Stimulated activated CD4-positive, alpha-beta T cell treated with anti-CD3 and anti-CD28 coated beads, TNF-alpha, amount 100 ng/mL, for 1 hour (primary cell): Measurements from ENCODE around the gene ARMC10.
"Not testable (repeated sequence)": the region's sequence is repeated elsewhere in the genome, so short reads cannot be mapped to it uniquely, and the experiment has no call there.

Experiments
- DNase-seq, 3 donors: peaks; one replicate each; pipeline ENCODE4 v3.0.0-alpha.2; 2020; ENCODE audit warnings: low read depth in 3 of 3, low spot score in 1 of 3

ARMC10 gene

DNA sequence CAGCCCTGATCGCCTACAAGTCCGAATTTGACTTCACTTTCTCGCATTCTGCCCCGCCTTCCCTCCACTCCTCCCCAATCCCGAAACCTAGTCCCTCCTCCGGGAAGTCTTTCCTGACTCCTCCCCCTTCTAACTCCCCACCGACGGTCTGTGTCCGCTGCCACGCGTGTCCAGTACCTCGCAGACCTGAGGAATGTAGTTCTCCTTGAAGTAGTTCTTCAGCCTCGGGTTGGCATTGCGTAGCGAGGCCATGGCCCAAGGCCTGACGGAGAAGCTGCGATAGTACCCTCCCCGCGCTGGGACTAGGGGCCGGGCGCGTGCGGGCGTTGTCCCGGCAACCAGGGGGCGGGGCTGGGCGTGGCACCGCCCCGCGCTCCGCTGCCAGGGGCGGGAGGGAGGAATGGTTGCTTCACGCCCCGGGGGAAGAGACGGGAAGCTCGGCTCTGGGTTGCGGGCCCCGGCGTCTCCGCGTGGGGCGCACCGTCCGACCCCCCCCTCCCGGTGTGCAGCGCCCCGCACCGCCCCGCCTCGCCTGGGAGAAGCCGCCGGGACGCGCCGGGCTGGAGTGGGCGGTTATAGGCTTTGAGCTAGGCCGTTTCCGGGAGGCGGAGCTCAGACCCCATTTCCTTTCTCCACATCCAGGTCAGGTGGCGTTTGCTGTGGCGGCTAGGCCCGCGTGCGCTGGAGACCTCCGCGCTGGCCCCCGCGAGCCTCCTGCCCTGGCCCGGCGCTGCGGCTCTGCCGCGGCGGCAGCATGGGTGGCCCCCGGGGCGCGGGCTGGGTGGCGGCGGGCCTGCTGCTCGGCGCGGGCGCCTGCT lies at the start of gene ARMC10, which contains the start of gene FBXL13:
Gene ARMC10 (plus strand): TSS at position 622 of the 818 bp plus-strand sequence. CDS start 133 bp downstream, at position 755.
Gene FBXL13 (minus strand): TSS at position 278 of the 818 bp plus-strand sequence.
- peak; percentile 69 to 87 (median 81) for DNase-seq

DNA sequence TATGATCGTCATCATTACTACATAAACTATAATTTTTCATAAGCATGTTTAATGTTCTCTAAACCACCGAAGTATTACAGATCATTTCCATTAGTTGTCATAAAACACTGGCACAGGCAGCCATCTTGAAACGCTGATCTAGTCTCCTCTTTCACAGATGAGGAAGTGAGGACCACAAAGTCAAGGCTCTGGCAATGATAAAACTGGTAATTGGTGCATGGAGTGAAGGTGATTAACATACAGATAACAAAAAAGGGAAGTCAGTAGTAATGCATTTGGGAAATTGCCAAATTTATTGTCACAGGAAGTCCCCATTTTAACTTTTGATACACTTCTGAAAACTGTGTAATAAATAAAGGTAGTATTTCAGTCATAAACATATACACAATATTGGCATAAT lies 49.6 kb upstream of the ARMC10 start:
- no peak for DNase-seq

DNA sequence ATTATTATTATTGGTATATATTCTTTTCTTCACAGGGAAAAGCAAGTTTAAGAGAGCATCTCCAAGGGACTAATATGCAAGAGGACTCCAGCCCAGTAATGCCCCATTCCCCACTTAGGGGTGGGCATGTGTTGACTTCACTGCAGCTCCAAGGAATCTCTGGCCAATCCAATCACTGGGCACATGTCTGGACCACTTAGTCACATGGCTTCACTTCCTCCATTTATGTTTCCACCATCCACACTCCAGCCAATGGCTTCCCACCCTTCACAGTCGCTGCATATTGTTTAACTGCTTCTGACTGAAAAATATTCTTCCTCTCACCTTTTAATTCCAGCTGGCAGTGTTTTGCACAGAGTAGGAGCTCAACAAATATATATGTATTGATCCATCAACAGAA lies 43.9 kb upstream of the ARMC10 start:
- no peak for DNase-seq

DNA sequence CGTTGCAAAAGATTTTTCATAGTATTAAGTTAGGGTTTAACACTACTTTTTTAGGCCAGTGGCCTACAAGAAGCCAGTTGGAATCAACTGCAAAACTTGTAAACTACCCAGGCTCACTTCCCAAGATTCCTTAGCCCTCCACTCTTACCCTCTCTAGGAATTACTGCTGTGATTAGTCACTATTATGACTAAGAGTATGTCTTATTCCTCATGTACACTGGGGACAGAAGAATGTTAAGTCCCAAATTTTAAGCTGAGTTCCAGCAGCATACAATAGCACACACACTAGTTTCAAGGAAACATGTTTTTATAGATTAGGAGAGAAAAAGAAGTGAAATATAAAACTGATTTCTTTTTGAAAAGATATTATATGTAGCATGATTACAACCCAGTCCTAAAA lies 43.2 kb upstream of the ARMC10 start:
- DNase-seq, result no peak

DNA sequence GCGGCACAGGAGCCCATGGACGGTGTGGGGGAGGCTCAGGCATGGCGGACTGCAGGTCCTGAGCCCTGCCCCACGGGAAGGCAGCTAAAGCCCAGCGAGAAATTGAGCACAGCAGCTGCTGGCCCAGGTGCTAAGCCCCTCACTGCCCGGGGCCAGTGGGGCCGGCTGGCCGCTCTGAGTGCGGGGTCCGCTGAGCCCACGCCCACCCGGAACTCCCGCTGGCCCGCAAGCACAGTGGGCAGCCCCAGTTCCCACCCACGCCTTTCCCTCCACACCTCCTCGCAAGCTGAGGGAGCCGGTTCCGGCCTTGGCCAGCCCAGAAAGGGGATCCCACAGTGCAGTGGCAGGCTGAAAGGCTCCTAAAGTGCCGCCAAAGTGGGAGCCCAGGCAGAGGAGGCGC lies 40.6 kb upstream of the ARMC10 start:
- not testable (repeated sequence) for DNase-seq

DNA sequence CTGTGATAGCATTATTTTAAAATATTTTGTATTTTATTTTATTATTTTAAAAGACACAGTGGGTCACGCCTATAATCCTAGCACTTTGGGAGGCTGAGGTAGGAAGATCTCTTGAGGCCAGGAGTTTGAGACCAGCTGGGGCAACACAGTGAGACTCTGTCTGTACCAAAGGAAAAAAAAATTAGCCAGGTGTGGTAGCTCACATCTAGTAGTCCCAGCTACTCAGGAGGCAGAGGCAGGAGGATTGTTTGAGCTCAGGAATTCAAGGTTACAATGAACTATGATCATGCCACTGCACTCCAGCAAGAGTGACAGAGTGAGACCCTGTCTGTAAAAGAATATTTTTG lies 37.5 kb upstream of the ARMC10 start:
- no peak for DNase-seq

DNA sequence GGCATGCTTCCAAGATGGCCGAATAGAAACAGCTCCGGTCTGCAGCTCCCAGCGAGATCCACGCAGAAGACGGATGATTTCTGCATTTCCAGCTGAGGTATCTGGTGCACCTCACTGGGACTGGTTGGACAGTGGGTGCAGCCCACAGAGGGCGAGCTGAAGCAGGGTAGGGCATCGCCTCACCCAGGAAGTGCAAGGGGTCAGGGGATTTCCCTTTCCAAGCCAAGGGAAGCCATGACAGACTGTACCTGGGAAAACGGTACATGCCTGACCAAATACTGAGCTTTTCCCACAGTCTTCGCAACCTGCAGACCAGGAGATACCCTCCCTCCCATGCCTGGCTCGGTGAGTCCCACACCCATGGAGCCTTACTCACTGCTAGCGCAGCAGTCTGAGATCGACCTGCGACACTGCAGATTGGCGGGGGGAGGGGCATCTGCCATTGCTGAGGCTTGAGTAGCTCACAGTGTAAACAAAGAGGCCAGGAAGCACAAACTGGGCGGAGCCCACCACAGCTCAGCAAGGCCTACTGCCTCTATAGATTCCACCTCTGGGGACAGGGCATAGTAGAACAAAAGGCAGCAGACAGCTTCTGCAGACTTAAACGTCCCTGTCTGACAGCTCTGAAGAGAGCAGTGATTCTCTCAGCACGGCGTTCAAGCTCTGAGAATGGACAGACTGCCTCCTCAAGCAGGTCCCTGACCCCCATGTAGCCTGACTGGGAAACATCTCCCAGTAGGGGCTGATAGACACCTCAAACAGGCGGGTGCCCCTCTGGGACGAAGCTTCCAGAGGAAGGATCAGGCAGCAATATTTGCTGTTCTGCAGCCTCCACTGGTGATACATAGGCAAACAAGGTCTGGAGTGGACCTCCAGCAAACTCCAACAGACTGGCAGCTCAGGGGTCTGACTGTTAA lies 36.9 kb upstream of the ARMC10 start:
- not testable (repeated sequence) for DNase-seq

DNA sequence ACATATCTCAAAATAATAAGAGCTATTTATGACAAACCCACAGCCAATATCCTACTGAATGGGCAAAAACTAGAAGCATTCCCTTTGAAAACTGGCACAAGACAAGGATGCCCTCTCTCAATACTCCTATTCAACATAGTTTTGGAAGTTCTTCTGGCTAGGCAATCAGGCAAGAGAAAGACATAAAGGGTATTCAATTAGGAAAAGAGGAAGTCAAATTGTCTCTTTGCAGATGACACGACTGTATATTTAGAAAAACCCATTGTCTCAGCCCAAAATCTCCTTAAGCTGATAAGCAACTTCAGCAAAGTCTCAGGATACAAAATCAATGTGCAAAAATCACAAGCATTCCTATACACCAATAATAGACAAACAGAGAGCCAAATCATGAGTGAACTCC lies 33.1 kb upstream of the ARMC10 start:
- not testable (repeated sequence) for DNase-seq

DNA sequence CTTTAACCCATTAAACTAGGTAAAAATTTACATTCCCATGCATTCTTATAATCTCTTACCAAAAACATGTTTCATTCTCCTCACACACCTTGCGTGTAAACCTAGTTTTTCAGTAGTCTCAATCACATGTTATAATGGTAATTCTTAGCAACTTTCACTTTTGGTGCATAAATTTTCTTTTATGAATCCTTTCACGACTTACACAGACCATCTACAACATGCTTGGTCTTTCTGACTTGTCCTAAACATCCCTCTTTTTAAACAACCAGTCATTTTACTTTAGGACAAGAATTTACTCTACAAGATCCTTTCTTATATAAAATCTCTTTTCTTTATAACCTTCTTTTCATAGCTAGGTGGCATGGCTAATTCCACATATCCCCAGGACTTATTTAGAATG lies 26.1 kb upstream of the ARMC10 start:
- no peak for DNase-seq

DNA sequence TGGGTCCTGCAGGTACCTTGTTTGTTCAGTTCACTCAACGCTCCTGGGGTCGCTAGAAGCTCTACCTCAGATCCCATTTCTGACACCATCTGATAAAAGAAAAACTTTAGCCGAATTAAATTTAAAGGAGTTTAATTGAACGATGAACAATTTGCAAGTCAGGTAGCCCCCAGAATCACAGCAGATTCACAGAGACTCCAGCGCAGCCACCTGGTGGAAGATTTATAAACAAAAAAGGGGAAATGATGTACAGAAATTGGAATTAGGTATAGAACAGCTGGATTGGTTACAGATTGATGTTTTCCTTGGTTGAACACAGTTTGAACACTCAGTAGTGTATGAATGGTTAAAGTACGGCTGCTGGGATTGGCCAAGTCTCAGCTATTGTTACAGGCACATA lies 23.4 kb upstream of the ARMC10 start:
- DNase-seq, result no peak

DNA sequence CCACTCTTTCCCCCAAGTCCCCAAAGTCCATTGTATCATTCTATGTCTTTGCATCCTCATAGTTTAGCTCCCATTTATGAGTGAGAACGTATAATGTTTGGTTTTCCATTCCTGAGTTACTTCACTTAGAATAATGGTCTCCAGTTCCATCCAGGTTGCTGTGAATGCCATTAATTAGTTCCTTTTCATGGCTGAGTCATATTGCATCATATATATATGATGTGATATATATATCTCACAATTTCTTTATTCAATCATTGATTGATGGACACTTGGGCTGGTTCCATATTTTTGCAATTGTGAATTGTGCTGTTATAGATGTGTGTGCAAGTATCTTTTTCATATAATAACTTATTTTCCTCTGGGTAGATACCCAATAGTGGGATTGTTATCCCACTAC lies 18.9 kb upstream of the ARMC10 start:
- DNase-seq, result not testable (repeated sequence)

DNA sequence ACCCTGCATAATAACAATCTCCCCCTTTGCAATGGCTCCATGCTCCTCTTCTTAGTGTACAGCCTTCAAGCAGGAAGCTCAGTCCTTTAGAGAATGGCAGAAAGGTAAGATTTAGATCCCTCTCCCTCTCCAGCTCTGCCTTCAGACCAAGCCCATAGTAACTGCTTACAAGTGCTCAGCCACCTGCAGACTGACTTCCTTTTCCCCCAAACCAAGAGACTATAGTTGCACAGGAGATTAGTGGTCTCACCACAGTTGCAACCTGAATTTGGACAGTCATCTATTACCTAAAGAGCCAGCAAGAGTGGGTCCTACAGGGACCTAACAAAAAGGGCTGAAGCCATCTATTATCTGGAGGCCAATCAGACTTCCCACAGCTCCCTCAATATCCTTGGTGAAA lies 16.8 kb upstream of the ARMC10 start:
- no peak for DNase-seq

DNA sequence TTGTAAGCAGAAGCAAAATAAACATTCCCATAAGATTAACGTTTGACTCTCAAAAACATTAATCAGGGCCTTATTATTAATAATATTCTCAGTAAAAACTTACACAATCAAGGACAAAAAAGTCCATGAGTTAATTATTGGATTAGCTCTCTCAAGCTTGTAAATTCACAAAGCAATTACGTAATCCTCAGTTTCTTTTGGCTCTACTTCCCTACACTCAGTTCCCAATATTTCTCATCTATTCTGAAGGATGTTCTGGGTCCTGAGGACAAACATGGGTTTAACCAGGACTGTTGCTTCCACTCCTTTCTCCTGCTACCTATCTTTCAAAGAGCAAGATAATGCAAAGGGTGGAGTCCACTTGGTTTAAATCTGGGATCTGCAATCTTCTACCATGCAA lies 15.5 kb upstream of the ARMC10 start:
- DNase-seq, result no peak

DNA sequence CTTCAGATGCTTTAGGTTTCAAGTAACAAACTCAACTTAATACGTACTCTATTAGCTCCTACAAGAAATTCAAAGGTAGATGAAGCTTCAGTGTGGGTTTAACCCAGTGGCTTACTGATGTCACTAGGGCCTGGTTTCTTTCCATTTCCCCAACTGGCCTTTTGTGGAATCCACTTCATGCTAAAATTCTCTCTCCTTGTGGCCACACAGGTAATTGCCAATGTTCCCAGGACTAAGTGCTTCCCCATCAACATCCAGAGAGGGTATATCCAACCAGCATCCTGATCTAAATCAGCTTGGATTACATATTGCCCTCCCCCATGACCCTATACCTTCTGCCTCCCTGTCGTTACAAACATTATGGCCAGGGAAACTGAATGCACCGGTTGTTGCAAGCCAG lies 11.0 kb upstream of the ARMC10 start:
- no peak for DNase-seq

DNA sequence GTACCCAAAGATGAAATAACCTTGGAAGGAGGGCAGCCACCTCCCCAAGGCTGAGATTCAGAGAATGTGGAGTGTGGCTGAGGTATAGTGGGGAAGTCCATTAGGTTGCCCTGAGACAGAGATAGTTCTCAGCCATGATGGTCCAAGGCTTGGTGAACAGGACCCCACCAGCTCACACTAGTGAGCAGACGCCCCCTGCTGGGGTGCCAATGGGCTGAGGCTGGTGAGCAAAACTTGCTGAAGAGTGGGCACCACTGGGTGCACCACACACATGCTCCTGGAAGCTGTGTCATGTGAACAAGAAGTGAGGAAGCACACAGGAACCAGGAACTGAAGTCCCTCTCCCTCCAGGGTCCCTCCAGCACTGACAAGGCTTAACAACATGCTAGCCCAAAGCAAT lies 9.3 kb upstream of the ARMC10 start:
- peak in 1 of 3 donors; percentile 18 for DNase-seq

DNA sequence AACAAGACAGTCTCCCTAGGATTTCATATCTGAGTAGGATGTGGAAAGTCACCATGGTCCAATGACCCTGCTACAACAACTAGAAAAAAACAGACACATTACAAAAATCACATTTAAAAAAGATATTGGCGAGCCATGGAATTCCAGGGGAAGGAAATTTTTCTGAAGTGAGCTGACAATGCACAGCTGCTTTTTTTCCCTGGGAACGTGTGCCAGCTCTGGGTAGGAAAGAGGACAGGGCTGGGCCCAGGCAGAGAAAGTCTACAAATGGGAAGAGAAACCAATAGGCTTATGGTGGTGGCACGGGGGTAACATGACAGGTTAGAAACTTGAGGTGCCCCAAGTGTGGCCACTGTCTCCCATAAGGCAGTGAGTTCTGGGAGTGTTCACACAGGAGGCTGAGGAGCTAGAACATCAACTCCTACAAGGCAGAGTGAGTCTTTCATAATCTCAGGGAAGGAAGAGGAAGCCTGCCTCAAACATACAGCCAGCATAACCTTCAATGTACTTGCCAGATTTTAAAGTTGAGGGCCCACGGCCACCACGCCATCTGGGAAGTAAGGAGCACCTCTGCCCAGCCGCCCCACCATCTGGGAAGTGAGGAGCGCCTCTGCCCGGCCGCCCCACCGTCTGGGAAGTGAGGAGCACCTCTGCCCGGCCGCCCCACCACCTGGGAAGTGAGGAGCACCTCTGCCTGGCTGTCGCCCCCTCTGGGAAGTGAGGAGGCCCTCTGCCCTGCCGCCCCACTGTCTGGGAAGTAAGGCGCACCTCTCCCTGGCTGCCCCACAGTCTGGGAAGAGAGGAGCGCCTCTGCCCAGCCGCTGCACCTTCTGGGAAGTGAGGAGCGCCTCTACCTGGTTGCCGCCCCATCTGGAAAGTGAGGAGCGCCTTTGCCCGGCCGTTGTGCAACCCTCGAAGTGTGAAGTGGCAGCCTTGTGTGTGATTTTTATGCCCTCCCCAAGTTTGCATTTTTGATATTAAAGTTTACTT lies 6.2 kb upstream of the ARMC10 start:
- no peak for DNase-seq

DNA sequence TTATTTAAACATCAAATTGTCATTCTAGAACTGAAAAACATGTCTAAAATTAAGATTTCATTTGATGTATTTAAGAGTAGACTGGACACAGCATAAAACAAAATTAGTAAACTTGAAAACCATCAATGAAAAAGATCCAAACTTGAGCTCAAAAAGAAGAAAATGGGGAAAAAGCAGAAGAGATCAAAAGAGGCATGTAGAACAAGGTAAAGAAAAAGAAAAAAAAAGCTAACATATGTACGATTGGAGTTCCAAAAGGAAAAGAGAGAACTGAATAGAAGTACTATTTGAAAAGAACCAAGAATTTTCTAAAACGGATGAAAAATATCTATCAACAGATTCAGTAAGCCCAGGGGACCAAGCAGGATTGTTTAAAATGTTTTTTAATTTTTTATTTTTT lies 3.9 kb upstream of the ARMC10 start:
- DNase-seq, result no peak

DNA sequence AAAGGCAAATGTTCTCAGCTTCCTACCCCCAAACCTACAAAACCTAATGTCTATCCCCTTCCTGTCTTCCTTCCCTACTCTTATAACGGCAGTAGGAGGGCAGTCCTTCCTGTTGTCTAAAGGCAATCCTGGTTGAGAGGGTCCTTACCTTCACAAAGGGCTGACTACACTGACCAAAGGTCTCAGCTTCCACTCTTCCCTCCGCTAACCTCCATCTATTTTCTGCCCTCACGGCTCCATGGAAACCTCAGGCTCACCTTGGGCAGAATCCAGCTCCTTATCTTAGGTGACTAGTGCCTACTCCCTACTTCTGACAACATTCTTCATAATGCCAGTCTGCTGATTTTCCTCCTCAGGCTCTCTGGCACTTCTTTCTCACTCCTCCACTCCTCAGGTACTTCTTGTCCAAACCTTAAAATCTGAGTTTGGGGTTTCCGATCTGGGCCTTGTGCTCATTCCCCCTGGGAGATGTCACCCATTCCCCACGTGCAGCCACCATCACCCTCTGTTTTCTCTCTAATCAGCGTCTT lies 886 bp upstream of the ARMC10 start:
- DNase-seq, result no peak

DNA sequence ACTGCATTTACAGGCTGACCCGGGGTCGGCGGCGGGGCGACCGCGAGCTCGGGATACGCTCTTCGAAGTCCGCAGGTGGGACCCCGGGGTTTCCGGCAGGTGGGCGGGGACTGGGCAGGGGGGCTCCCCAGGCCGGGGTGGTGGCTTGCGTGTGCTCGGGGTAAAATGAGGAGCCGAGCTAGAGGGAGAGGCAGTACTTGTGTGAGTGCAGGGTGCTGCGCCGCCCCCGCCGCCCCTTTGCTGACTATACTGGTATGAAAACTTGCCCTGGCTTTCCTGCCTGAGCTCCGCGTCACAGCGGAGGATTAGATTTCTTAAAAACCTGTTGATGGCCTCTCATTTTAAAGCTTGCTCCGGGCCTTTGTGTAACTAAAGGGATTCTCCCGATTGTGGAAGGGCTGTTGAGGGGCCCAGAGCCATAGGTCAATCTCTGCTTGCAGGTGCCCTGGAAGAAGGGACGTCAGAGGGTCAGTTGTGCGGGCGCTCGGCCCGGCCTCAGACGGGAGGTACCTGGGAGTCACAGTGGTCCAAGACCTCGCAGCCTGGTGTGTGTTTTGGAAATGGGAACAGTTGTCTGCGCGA lies 488 bp downstream of the ARMC10 start:
- peak; percentile 22 to 73 (median 37) for DNase-seq

DNA sequence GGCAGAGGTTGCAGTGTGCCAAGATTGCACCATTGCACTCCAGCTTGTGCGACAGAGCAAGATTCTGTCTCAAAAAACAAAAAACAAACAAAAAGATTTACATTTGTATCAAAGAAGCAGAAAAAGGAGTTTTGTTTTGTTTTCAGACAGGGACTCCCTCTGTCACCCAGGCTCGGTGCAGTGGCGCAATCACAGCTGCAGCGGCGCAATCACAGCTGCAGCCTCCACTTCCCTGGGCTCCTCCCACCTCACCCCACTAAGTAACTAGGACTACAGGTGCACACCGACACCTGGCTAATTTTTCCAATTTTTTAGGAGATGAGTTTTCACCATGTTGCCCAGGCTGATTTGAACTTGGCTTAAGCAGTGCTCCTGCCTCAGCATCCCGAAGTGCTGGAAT lies 1.8 kb downstream of the ARMC10 start:
- DNase-seq, result no peak
